Endothelial cell of umbilical vein (primary cell): ENCODE data around the gene OVOL3. TPM values are rescaled to one million over a fixed set of nuclear protein-coding genes. Genes with fewer than 3 reads are reported as not detected.

Source experiments
- BruUV-seq: library from RNA; stranded (reverse); fragments of 400-500 nt; replicated peaks from 2 replicates; lab custom pipeline; 2021; lab: Mats Ljungman, UMichigan
- CTCF ChIA-PET: fragments of 300-600, 350-600 bp; sonication (Branson Sonifier 250); formaldehyde crosslinking; loops from one replicate; lab custom pipeline; 2021; ENCODE audit warnings: antibody characterized with exemption, inconsistent platforms; lab: Charles Lee
- POLR2A ChIA-PET: fragments of 300-600, 350-600 bp; sonication (Branson Sonifier 250); formaldehyde crosslinking; loops from one replicate; lab custom pipeline; 2021; ENCODE audit warnings: antibody characterized with exemption, inconsistent platforms; lab: Charles Lee
- DNase-seq: peaks from one replicate; pipeline ENCODE4 v3.0.0-alpha.2; 2011; ENCODE audit warnings: low read depth, low spot score
- FAIRE-seq: peaks from 2 replicates; lab custom pipeline; 2011; peaks lifted over from hg19 to GRCh38; lab: Jason Lieb, UNC
- H2AFZ ChIP-seq: 2 replicates; pipeline ENCODE4 v1.6.0; 2012; ENCODE audit warnings: low read depth, low read length, control low read depth, inconsistent platforms
- H3K27ac ChIP-seq: 2 replicates; pipeline ENCODE4 v1.5.1; 2011; ENCODE audit warnings: low read depth, mild to moderate bottlenecking, control low read depth, low read length, moderate library complexity; ENCODE audit not compliant: insufficient read depth
- H3K27me3 ChIP-seq, 2 experiments: 2 replicates each; pipeline versions ENCODE4 v1.6.0 to v1.6.1; 2011; ENCODE audit warnings: low read length in 2 of 2, mixed read lengths in 1 of 2; ENCODE audit not compliant: control insufficient read depth in 2 of 2, insufficient read depth in 2 of 2
- H3K36me3 ChIP-seq, 2 experiments: 2 replicates in 1 of 2; 3 replicates in 1 of 2; pipeline ENCODE4 v1.5.1; 2011; ENCODE audit warnings: low read length in 2 of 2, mild to moderate bottlenecking in 1 of 2, moderate library complexity in 1 of 2; ENCODE audit not compliant: control insufficient read depth in 2 of 2, insufficient read depth in 2 of 2; ENCODE audit errors: extremely low read depth in 1 of 2
- H3K4me1 ChIP-seq: 3 replicates; pipeline ENCODE4 v1.5.1; 2011; ENCODE audit warnings: mild to moderate bottlenecking, low read length; ENCODE audit not compliant: control insufficient read depth, insufficient read depth; ENCODE audit errors: extremely low read depth
- H3K4me2 ChIP-seq: 2 replicates; pipeline ENCODE4 v1.6.1; 2011; ENCODE audit warnings: low read length, control low read depth, mixed read lengths; ENCODE audit not compliant: insufficient read depth
- H3K4me3 ChIP-seq, 3 experiments: fragments of 200-600 bp in 1 of 3; sonication (generic), shearing (Covaris generic) in 1 of 3; replicated peaks in 1 of 3; 2 replicates each; pipeline ENCODE4 v1.5.1; 2011 to 2016; ENCODE audit warnings: control low read depth in 3 of 3, low read length in 3 of 3, mild to moderate bottlenecking in 2 of 3, inconsistent platforms in 1 of 3, low read depth in 1 of 3, moderate library complexity in 1 of 3; ENCODE audit not compliant: insufficient read depth in 1 of 3
- H3K79me2 ChIP-seq: 2 replicates; pipeline ENCODE4 v1.6.0; 2012; ENCODE audit warnings: low read length, inconsistent platforms; ENCODE audit not compliant: control insufficient read depth, insufficient read depth
- H3K9ac ChIP-seq: replicated peaks from 2 replicates; pipeline ENCODE3; 2011; ENCODE audit warnings: low read length, control low read depth; ENCODE audit not compliant: insufficient read depth; ENCODE audit errors: extremely low read depth
- H3K9me1 ChIP-seq: replicated peaks from 3 replicates; pipeline ENCODE4 v1.6.0; 2011; ENCODE audit warnings: mild to moderate bottlenecking, low read length; ENCODE audit not compliant: control insufficient read depth, insufficient read depth; ENCODE audit errors: extremely low read depth
- H3K9me3 ChIP-seq: replicated peaks from 2 replicates; pipeline ENCODE4 v1.5.1; 2012; ENCODE audit warnings: low read length, inconsistent platforms; ENCODE audit not compliant: control insufficient read depth, insufficient read depth
- H4K20me1 ChIP-seq: replicated peaks from 2 replicates; pipeline ENCODE3; 2011; ENCODE audit warnings: mild to moderate bottlenecking, low read length; ENCODE audit not compliant: control insufficient read depth, insufficient read depth; ENCODE audit errors: extremely low read depth
- EZH2 ChIP-seq: IDR thresholded peaks from 2 replicates; pipeline ENCODE4 v1.6.1; 2012; ENCODE audit warnings: borderline replicate concordance, low read depth, mild to moderate bottlenecking, moderate library complexity, low read length, inconsistent platforms; ENCODE audit not compliant: severe bottlenecking
- FOS ChIP-seq: IDR thresholded peaks from 2 replicates; pipeline ENCODE4 v1.6.1; 2011; ENCODE audit warnings: mild to moderate bottlenecking, low read length, moderate library complexity, borderline replicate concordance; ENCODE audit not compliant: insufficient read depth
- GATA2 ChIP-seq: IDR thresholded peaks from 2 replicates; pipeline ENCODE4 v1.7.0; 2011; ENCODE audit warnings: low read depth, mild to moderate bottlenecking, moderate library complexity, mixed read lengths, low read length; ENCODE audit not compliant: insufficient read length, insufficient read depth
- JUN ChIP-seq: IDR thresholded peaks from 2 replicates; pipeline ENCODE4 v1.6.1; 2011; ENCODE audit warnings: borderline replicate concordance, low read depth; ENCODE audit not compliant: insufficient read length, insufficient read depth
- MYC ChIP-seq: IDR thresholded peaks from one replicate; pipeline ENCODE4 v1.6.1; 2011; ENCODE audit warnings: mild to moderate bottlenecking, low read depth, low read length
- POLR2A ChIP-seq: IDR thresholded peaks from 2 replicates; pipeline ENCODE4 v1.6.1; 2012; ENCODE audit warnings: low read depth, mild to moderate bottlenecking, control low read depth, low read length
- POLR2AphosphoS5 ChIP-seq: IDR thresholded peaks from 2 replicates; pipeline ENCODE4 v1.6.1; 2012; ENCODE audit warnings: low read depth, mild to moderate bottlenecking, control low read depth, low read length, moderate library complexity; ENCODE audit not compliant: insufficient read depth
- dilution Hi-C: fragments of 300-500 bp; cut with MboI; formaldehyde crosslinking; loops from one replicate; pipeline ENCODE4 v1.15.0; 2019; ENCODE audit warnings: low sequenced_read_pairs; ENCODE audit not compliant: extremely low pct_ligation_motif_present
- intact Hi-C: fragments of 100-400 bp; cut with micrococcal nuclease; formaldehyde crosslinking; loops from one replicate; pipeline ENCODE4 v1.10.0; 2022
- polyA plus RNA-seq, 4 experiments: library from polyadenylated mRNA; depleted of rRNA in 3 of 4; stranded (reverse) in 3 of 4; unstranded in 1 of 4; fragments of >200 nt; gene quantifications; 2 replicates each; pipeline versions ENCODE4 v1.2.1 to v1.2.3, GENCODE V29; 2011 to 2012; ENCODE audit warnings: missing spikeins in 1 of 4
- total RNA-seq: library from RNA; stranded (reverse); gene quantifications from 2 replicates; pipeline ENCODE4 v1.2.3, GENCODE V29; 2021
- TF ChIP-seq, protein P1 (sequence below), 2 donors: IDR thresholded peaks; 1 replicate in 1 of 2; 2 replicates in 1 of 2; pipeline ENCODE4 v1.5.1; 2011; ENCODE audit warnings: low read length in 2 of 2, mild to moderate bottlenecking in 2 of 2, moderate library complexity in 2 of 2, control low read depth in 1 of 2, inconsistent platforms in 1 of 2, low read depth in 1 of 2; ENCODE audit not compliant: insufficient read depth in 1 of 2; ENCODE audit errors: extremely low read depth in 1 of 2
- TF ChIP-seq, protein P2 (sequence below): IDR thresholded peaks from 2 replicates; pipeline ENCODE4 v1.6.1; 2011; ENCODE audit not compliant: insufficient read depth, insufficient read length

Gene OVOL3
- total and polyA plus RNA-seq, 2 donors (not counting 3 experiments of a cell fraction or from before 2014, with no cell fraction given): not detected

- Histone ChIP-seq H4K20me1 (no peaks in the 10 kb centered on the region), H3K9ac (no peak overlapping the region), H3K4me2 (no peak overlapping the region), H3K4me3 (no peak overlapping the region), H3K36me3 (peaks cover 18 to 45% of the 10 kb centered on the region in 2 experiments), H3K27me3 (no peaks in the 10 kb centered on the region), H3K9me1 (no peaks in the 10 kb centered on the region), H3K79me2 (peaks cover 21% of the 10 kb centered on the region), H3K4me1 (peaks cover 7% of the 10 kb centered on the region), H3K27ac (no peak overlapping the region), H2AFZ (no peak overlapping the region), H3K9me3 (no peaks in the 10 kb centered on the region)
- no TSS peak for BruUV-seq
- POLR2A ChIA-PET: interaction anchor here (0.6 kb wide), 1 partner anchor 73 kb away, joined by 3 read pairs; no protein-coding TSS in a partner anchor
- CTCF ChIA-PET: interaction anchor here (0.9 to 1.8 kb wide), 2 partner anchors 17 to 84 kb away, joined by 3 to 6 read pairs; no protein-coding TSS in a partner anchor
- DNase-seq (no peak), FAIRE-seq (no peak)
- intact Hi-C loops: no loop called here
- dilution Hi-C loops: no loop called here
- no peak for TF ChIP-seq MYC
- TF ChIP-seq, protein P1, sequence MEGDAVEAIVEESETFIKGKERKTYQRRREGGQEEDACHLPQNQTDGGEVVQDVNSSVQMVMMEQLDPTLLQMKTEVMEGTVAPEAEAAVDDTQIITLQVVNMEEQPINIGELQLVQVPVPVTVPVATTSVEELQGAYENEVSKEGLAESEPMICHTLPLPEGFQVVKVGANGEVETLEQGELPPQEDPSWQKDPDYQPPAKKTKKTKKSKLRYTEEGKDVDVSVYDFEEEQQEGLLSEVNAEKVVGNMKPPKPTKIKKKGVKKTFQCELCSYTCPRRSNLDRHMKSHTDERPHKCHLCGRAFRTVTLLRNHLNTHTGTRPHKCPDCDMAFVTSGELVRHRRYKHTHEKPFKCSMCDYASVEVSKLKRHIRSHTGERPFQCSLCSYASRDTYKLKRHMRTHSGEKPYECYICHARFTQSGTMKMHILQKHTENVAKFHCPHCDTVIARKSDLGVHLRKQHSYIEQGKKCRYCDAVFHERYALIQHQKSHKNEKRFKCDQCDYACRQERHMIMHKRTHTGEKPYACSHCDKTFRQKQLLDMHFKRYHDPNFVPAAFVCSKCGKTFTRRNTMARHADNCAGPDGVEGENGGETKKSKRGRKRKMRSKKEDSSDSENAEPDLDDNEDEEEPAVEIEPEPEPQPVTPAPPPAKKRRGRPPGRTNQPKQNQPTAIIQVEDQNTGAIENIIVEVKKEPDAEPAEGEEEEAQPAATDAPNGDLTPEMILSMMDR (IDR thresholded peaks at IDR 0.05; ENCODE audit: extremely low read depth in 1 of 2, insufficient read depth in 1 of 2, low read depth in 1 of 2, low read length in 2 of 2): no peak
- TF ChIP-seq EZH2: no peak
- TF ChIP-seq FOS: no peak
- TF ChIP-seq JUN: no peak
- no peak for TF ChIP-seq GATA2
- no peak for TF ChIP-seq POLR2A
- TF ChIP-seq, protein P2, sequence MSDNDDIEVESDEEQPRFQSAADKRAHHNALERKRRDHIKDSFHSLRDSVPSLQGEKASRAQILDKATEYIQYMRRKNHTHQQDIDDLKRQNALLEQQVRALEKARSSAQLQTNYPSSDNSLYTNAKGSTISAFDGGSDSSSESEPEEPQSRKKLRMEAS: no peak
- TF ChIP-seq POLR2AphosphoS5: no peak
Observed at GRCh38 chr19:36144624-36145023, 33.7 kb downstream of the OVOL3 start.
